Measurements from ENCODE around the gene FGD5. TPM values are rescaled to one million over a fixed set of nuclear protein-coding genes. Genes with fewer than 3 reads are reported as not detected.
A peak's percentile ranks its signal among the peaks of the same experiment; 100 is the strongest.

FGD5 gene
- total and polyA plus RNA-seq, 7 experiments from 2014 or later: 0.37 TPM; not detected in 6

GRCh38 chr3:14941871-14942270, 123.1 kb downstream of the FGD5 start:
- POLR2A ChIA-PET: no interaction called here
- no peaks in the 10 kb centered on the region for H3K9me3 ChIP-seq (ENCODE audit: control insufficient read depth in 2 of 3, low read length in 3 of 3)
- H3K4me3 ChIP-seq (ENCODE audit: low read length): no peak overlapping the region
- Mint-ChIP-seq H3K9me3 (peaks cover 0 to 2% (median 0%) of the 10 kb centered on the region in 11 donors), H3K27ac (peak overlapping the region in 5 of 9 donors; percentile 4 to 65 (median 51)), H3K4me3 (no peak overlapping the region), H3K27me3 (peaks cover 0 to 2% (median 0%) of the 10 kb centered on the region in 5 donors), H3K36me3 (peaks cover 0 to 24% (median 10%) of the 10 kb centered on the region in 5 donors), H3K4me1 (peaks cover 9 to 43% (median 29%) of the 10 kb centered on the region in 7 donors)
- peaks cover 0 to 16% (median 0%) of the 10 kb centered on the region in 3 experiments for H3K36me3 ChIP-seq (ENCODE audit: control insufficient read depth in 2 of 3, insufficient read depth in 3 of 3, low read length in 3 of 3)
- intact Hi-C loops (cut with micrococcal nuclease): loop anchor here in 1 of 2 donors (10.0 kb wide), 1 partner anchor 1977 kb away; no protein-coding TSS in a partner anchor
- CTCF ChIA-PET: no interaction called here
- no peaks in the 10 kb centered on the region for H3K27me3 ChIP-seq (ENCODE audit: control insufficient read depth in 2 of 2, insufficient read depth in 2 of 2, low read length in 2 of 2)
- H3K4me1 ChIP-seq (ENCODE audit: control insufficient read depth in 2 of 2, insufficient read depth in 2 of 2, low read length in 2 of 2): peaks cover 10 to 12% of the 10 kb centered on the region in 2 donors
- ATAC-seq: no peak
- no peak overlapping the region for H3K27ac ChIP-seq (ENCODE audit: low read depth, low read length)
- no peak for DNase-seq

GRCh38 chr3:14943042-14943441, 124.3 kb downstream of the FGD5 start:
- ChIA-PET POLR2A (no interaction called here), CTCF (no interaction called here)
- Mint-ChIP-seq H3K36me3 (peaks cover 0 to 24% (median 10%) of the 10 kb centered on the region in 5 donors), H3K27me3 (no peaks in the 10 kb centered on the region), H3K4me1 (peaks cover 9 to 45% (median 30%) of the 10 kb centered on the region in 7 donors), H3K27ac (peak overlapping the region in 2 of 9 donors; percentile 44 to 51), H3K4me3 (no peak overlapping the region), H3K9me3 (peaks cover 0 to 2% (median 0%) of the 10 kb centered on the region in 11 donors)
- Histone ChIP-seq H3K27ac (ENCODE audit: low read depth, low read length) (no peak overlapping the region), H3K27me3 (ENCODE audit: control insufficient read depth in 2 of 2, insufficient read depth in 2 of 2, low read length in 2 of 2) (no peaks in the 10 kb centered on the region), H3K4me3 (ENCODE audit: low read length) (no peak overlapping the region), H3K9me3 (ENCODE audit: control insufficient read depth in 2 of 3, low read length in 3 of 3) (no peaks in the 10 kb centered on the region), H3K36me3 (ENCODE audit: control insufficient read depth in 2 of 3, insufficient read depth in 3 of 3, low read length in 3 of 3) (peaks cover 0 to 18% (median 0%) of the 10 kb centered on the region in 3 experiments), H3K4me1 (ENCODE audit: control insufficient read depth in 2 of 2, insufficient read depth in 2 of 2, low read length in 2 of 2) (peaks cover 10 to 13% of the 10 kb centered on the region in 2 donors)
- ATAC-seq (no peak), DNase-seq (no peak)
- intact Hi-C loops (cut with micrococcal nuclease): loop anchor here in 1 of 2 donors (10.0 kb wide), 1 partner anchor 1978 kb away; no protein-coding TSS in a partner anchor

GRCh38 chr3:14946236-14946635, 127.5 kb downstream of the FGD5 start:
- Histone ChIP-seq H3K9me3 (ENCODE audit: control insufficient read depth in 2 of 3, low read length in 3 of 3) (no peaks in the 10 kb centered on the region), H3K4me3 (ENCODE audit: low read length) (peak overlapping the region; percentile 86), H3K27me3 (ENCODE audit: control insufficient read depth in 2 of 2, insufficient read depth in 2 of 2, low read length in 2 of 2) (no peaks in the 10 kb centered on the region), H3K36me3 (ENCODE audit: control insufficient read depth in 2 of 3, insufficient read depth in 3 of 3, low read length in 3 of 3) (peaks cover 0 to 20% (median 0%) of the 10 kb centered on the region in 3 experiments), H3K4me1 (ENCODE audit: control insufficient read depth in 2 of 2, insufficient read depth in 2 of 2, low read length in 2 of 2) (peaks cover 19 to 22% of the 10 kb centered on the region in 2 donors), H3K27ac (ENCODE audit: low read depth, low read length) (peak overlapping the region; percentile 99)
- Mint-ChIP-seq H3K27ac (peak overlapping the region; percentile 91 to 100 (median 95)), H3K4me1 (peaks cover 24 to 67% (median 54%) of the 10 kb centered on the region in 7 donors), H3K4me3 (peak overlapping the region; percentile 85 to 100 (median 92)), H3K27me3 (peaks cover 0 to 2% (median 0%) of the 10 kb centered on the region in 5 donors), H3K9me3 (peaks cover 0 to 2% (median 0%) of the 10 kb centered on the region in 11 donors), H3K36me3 (peaks cover 0 to 30% (median 10%) of the 10 kb centered on the region in 5 donors)
- ATAC-seq: no peak
- no peak for DNase-seq
- intact Hi-C loops (cut with micrococcal nuclease): loop anchor here (2.0 to 10.0 kb wide), 6 partner anchors 431 to 1981 kb away; no protein-coding TSS in a partner anchor
- POLR2A ChIA-PET: interaction anchor here (1.1 to 2.0 kb wide), 4 partner anchors 118 to 767 kb away, joined by 3 to 15 read pairs (median 4); partner anchors contain the start of genes CCDC174, LSM3 and XPC
- CTCF ChIA-PET: no interaction called here

- Histone ChIP-seq H3K4me3 (ENCODE audit: low read length) (peak overlapping the region; percentile 86), H3K27ac (ENCODE audit: low read depth, low read length) (peak overlapping the region; percentile 99), H3K4me1 (ENCODE audit: control insufficient read depth in 2 of 2, insufficient read depth in 2 of 2, low read length in 2 of 2) (peaks cover 19 to 22% of the 10 kb centered on the region in 2 donors), H3K27me3 (ENCODE audit: control insufficient read depth in 2 of 2, insufficient read depth in 2 of 2, low read length in 2 of 2) (no peaks in the 10 kb centered on the region), H3K9me3 (ENCODE audit: control insufficient read depth in 2 of 3, low read length in 3 of 3) (no peaks in the 10 kb centered on the region), H3K36me3 (ENCODE audit: control insufficient read depth in 2 of 3, insufficient read depth in 3 of 3, low read length in 3 of 3) (peaks cover 0 to 20% (median 0%) of the 10 kb centered on the region in 3 experiments)
- intact Hi-C loops (cut with micrococcal nuclease): loop anchor here (1.0 to 10.0 kb wide), 11 partner anchors 153 to 1982 kb away; partner anchors contain the start of genes CAPN7 (in 1 of the 2), EAF1 (in 1 of the 2), METTL6 (in 1 of the 2) and RBSN (in 1 of the 2)
- Mint-ChIP-seq H3K27ac (peak overlapping the region; percentile 91 to 100 (median 95)), H3K4me1 (peaks cover 24 to 69% (median 54%) of the 10 kb centered on the region in 7 donors), H3K4me3 (peak overlapping the region; percentile 85 to 100 (median 92)), H3K27me3 (peaks cover 0 to 2% (median 0%) of the 10 kb centered on the region in 5 donors), H3K9me3 (peaks cover 0 to 2% (median 0%) of the 10 kb centered on the region in 11 donors), H3K36me3 (peaks cover 0 to 30% (median 10%) of the 10 kb centered on the region in 5 donors)
- no peak for ATAC-seq
- POLR2A ChIA-PET: interaction anchor here (0.6 to 2.0 kb wide), 6 partner anchors 33 to 768 kb away, joined by 3 to 15 read pairs (median 3); partner anchors contain the start of genes CCDC174, LSM3 and XPC
- no peak for DNase-seq
- CTCF ChIA-PET: interaction anchor here (0.9 kb wide), 1 partner anchor 27 kb away, joined by 3 read pairs; no protein-coding TSS in a partner anchor
Measured at GRCh38 chr3:14946739-14947099, 128.0 kb downstream of the FGD5 start.

GRCh38 chr3:14947100-14947885, 128.5 kb downstream of the FGD5 start, which contains the start of gene NR2C2:
TSS of gene NR2C2 (plus strand) at chr3:14947583. CDS start at chr3:15003915, 56,332 bp downstream.
- H3K27me3 Mint-ChIP-seq: peaks cover 0 to 2% (median 0%) of the 10 kb centered on the region in 5 donors
- peak within 1 kb of the TSS; percentile 98 to 100 (median 100) for H3K27ac Mint-ChIP-seq
- peak; percentile 84 to 91 (median 89) for DNase-seq
- H3K4me1 ChIP-seq (ENCODE audit: control insufficient read depth in 2 of 2, insufficient read depth in 2 of 2, low read length in 2 of 2): peaks cover 19 to 22% of the 10 kb centered on the region in 2 donors
- ChIA-PET CTCF (interaction anchor here (0.6 to 0.9 kb wide), 2 partner anchors 26 to 27 kb away, joined by 3 read pairs; no protein-coding TSS in a partner anchor), POLR2A (interaction anchor here (0.6 to 2.0 kb wide), 6 partner anchors 32 to 768 kb away, joined by 3 to 15 read pairs (median 3); partner anchors contain the start of genes CCDC174, LSM3 and XPC)
- H3K4me3 ChIP-seq (ENCODE audit: low read length): peak within 1 kb of the TSS; percentile 93
- intact Hi-C loops (cut with micrococcal nuclease): loop anchor here (1.0 to 10.0 kb wide), 11 partner anchors 152 to 1982 kb away; partner anchors contain the start of genes CAPN7 (in 1 of the 2), EAF1 (in 1 of the 2), METTL6 (in 1 of the 2) and RBSN (in 1 of the 2)
- peaks cover 0 to 30% (median 11%) of the 10 kb centered on the region in 5 donors for H3K36me3 Mint-ChIP-seq
- no peaks in the 10 kb centered on the region for H3K9me3 ChIP-seq (ENCODE audit: control insufficient read depth in 2 of 3, low read length in 3 of 3)
- peak within 1 kb of the TSS; percentile 99 for H3K27ac ChIP-seq (ENCODE audit: low read depth, low read length)
- H3K4me1 Mint-ChIP-seq: peaks cover 25 to 71% (median 54%) of the 10 kb centered on the region in 7 donors
- peaks cover 0 to 20% (median 0%) of the 10 kb centered on the region in 3 experiments for H3K36me3 ChIP-seq (ENCODE audit: control insufficient read depth in 2 of 3, insufficient read depth in 3 of 3, low read length in 3 of 3)
- H3K27me3 ChIP-seq (ENCODE audit: control insufficient read depth in 2 of 2, insufficient read depth in 2 of 2, low read length in 2 of 2): no peaks in the 10 kb centered on the region
- peak within 1 kb of the TSS; percentile 97 to 100 (median 98) for H3K4me3 Mint-ChIP-seq
- ATAC-seq: peak; percentile 73
- H3K9me3 Mint-ChIP-seq: peaks cover 0 to 2% (median 0%) of the 10 kb centered on the region in 11 donors
